B cell (primary cell): ENCODE results near the gene TBXA2R. TPM values are rescaled to one million over a fixed set of nuclear protein-coding genes. Genes with fewer than 3 reads are reported as not detected.

Source experiments
- ATAC-seq: fragments of 200-7000 bp; cut with Tn5 transposase; one replicate; pipeline ENCODE4 v1.10.0; 2021; ENCODE audit warnings: low read depth, mild to moderate bottlenecking, moderate number of reproducible peaks, moderate library complexity
- CTCF ChIA-PET: fragments of 350-600 bp; sonication (Branson Sonifier 250); formaldehyde crosslinking; loops from one replicate; lab custom pipeline; 2021; ENCODE audit warnings: antibody characterized with exemption, inconsistent platforms; lab: Charles Lee
- POLR2A ChIA-PET: fragments of 350-600 bp; sonication (Branson Sonifier 250); formaldehyde crosslinking; loops from one replicate; lab custom pipeline; 2021; ENCODE audit warnings: antibody characterized with exemption; lab: Charles Lee
- DNase-seq: peaks from one replicate; pipeline ENCODE4 v3.0.0; 2013
- H2AFZ ChIP-seq: 2 replicates; pipeline ENCODE4 v1.6.1; 2012; ENCODE audit warnings: mild to moderate bottlenecking, low read depth, low read length; ENCODE audit not compliant: insufficient read depth, poor library complexity, severe bottlenecking
- H3K27ac ChIP-seq, 2 donors: 1 replicate in 1 of 2; 2 replicates in 1 of 2; pipeline ENCODE4 v1.5.1; 2012 to 2013; ENCODE audit warnings: low read length in 2 of 2, mild to moderate bottlenecking in 2 of 2, moderate library complexity in 1 of 2
- H3K27me3 ChIP-seq, 4 experiments: fragments of 200-600 bp in 1 of 4; sonication (generic) in 1 of 4; replicated peaks in 1 of 4; 1 replicate in 2 of 4; 2 replicates in 2 of 4; pipeline versions ENCODE4 v1.6.1 to v1.7.0; 2013 to 2016; ENCODE audit warnings: low read length in 3 of 4, mild to moderate bottlenecking in 2 of 4, mixed read lengths in 1 of 4, moderate library complexity in 1 of 4; ENCODE audit not compliant: insufficient read depth in 4 of 4, control insufficient read depth in 3 of 4; ENCODE audit errors: control extremely low read depth in 1 of 4
- H3K36me3 ChIP-seq, 2 experiments: replicated peaks in 1 of 2; 1 replicate in 1 of 2; 2 replicates in 1 of 2; pipeline versions ENCODE4 v1.6.1 to v1.7.1; 2013; ENCODE audit warnings: low read length in 1 of 2; ENCODE audit not compliant: insufficient read depth in 2 of 2, control insufficient read depth in 1 of 2; ENCODE audit errors: control extremely low read depth in 1 of 2, extremely low read depth in 1 of 2
- H3K4me1 ChIP-seq, 2 donors: fragments of 200-600 bp in 1 of 2; sonication (generic) in 1 of 2; 1 replicate in 1 of 2; 2 replicates in 1 of 2; pipeline versions ENCODE4 v1.5.1 to v1.6.1; 2013 to 2017; ENCODE audit warnings: low read length in 2 of 2; ENCODE audit not compliant: control insufficient read depth in 2 of 2, insufficient read depth in 2 of 2
- H3K4me2 ChIP-seq: replicated peaks from 2 replicates; pipeline ENCODE3; 2012; ENCODE audit warnings: mild to moderate bottlenecking, low read depth, low read length; ENCODE audit not compliant: poor library complexity, severe bottlenecking
- H3K4me3 ChIP-seq, 5 experiments: fragments of 200-600 bp in 1 of 5; sonication (generic) in 1 of 5; 1 replicate in 3 of 5; 2 replicates in 2 of 5; pipeline versions ENCODE4 v1.5.1 to v1.7.0; 2011 to 2016; ENCODE audit warnings: low read length in 4 of 5, mild to moderate bottlenecking in 4 of 5, low read depth in 2 of 5, control low read depth in 1 of 5, moderate library complexity in 1 of 5; ENCODE audit not compliant: insufficient read depth in 1 of 5; ENCODE audit errors: control extremely low read depth in 1 of 5, extremely low read depth in 1 of 5
- H3K79me2 ChIP-seq: fragments of 200-600 bp; sonication (generic); one replicate; pipeline ENCODE4 v1.6.0; 2016; ENCODE audit warnings: low read length; ENCODE audit not compliant: control insufficient read depth, insufficient read depth
- H3K9ac ChIP-seq: fragments of 200-600 bp; sonication (generic); 2 replicates; pipeline ENCODE4 v1.6.1; 2017; ENCODE audit warnings: mild to moderate bottlenecking, low read length, moderate library complexity
- H3K9me3 ChIP-seq, 3 donors: one replicate each; pipeline versions ENCODE4 v1.6.1 to v1.7.1; 2013; ENCODE audit warnings: low read length in 2 of 3; ENCODE audit not compliant: control insufficient read depth in 2 of 3, insufficient read depth in 1 of 3; ENCODE audit errors: control extremely low read depth in 1 of 3
- H4K20me1 ChIP-seq: 2 replicates; pipeline ENCODE4 v1.6.0; 2012; ENCODE audit warnings: mild to moderate bottlenecking, low read length; ENCODE audit not compliant: insufficient read depth, control insufficient read depth, poor library complexity, severe bottlenecking
- H3K27ac Mint-ChIP-seq: one replicate; pipeline ENCODE4 v1.8.0; 2021; ENCODE audit warnings: mixed read lengths
- H3K27me3 Mint-ChIP-seq: one replicate; pipeline ENCODE4 v1.8.0; 2021; ENCODE audit warnings: mixed read lengths
- H3K4me1 Mint-ChIP-seq: one replicate; pipeline ENCODE4 v1.8.0; 2021; ENCODE audit warnings: mixed read lengths
- H3K4me3 Mint-ChIP-seq: one replicate; pipeline ENCODE4 v1.8.0; 2021; ENCODE audit warnings: mixed read lengths
- H3K9me3 Mint-ChIP-seq: one replicate; pipeline ENCODE4 v1.8.0; 2022; ENCODE audit warnings: mixed read lengths; ENCODE audit not compliant: insufficient read depth
- CTCF ChIP-seq: fragments of 200-600 bp; IDR thresholded peaks from one replicate; pipeline ENCODE4 v1.8.0; 2022; ENCODE audit warnings: antibody characterized with exemption, mild to moderate bottlenecking
- EZH2 ChIP-seq: IDR thresholded peaks from 2 replicates; pipeline ENCODE4 v1.6.1; 2012; ENCODE audit warnings: borderline replicate concordance, low read depth, mild to moderate bottlenecking, moderate library complexity, low read length; ENCODE audit not compliant: insufficient read depth, poor library complexity, severe bottlenecking
- WGBS: methylation state at CpG from one replicate; pipeline ENCODE4 v1.1.5; 2013; ENCODE audit warnings: missing lambda C conversion rate; ENCODE audit not compliant: insufficient coverage; 5-methylcytosine and 5-hydroxymethylcytosine counted together
- intact Hi-C: fragments of 100-400 bp; cut with micrococcal nuclease; formaldehyde crosslinking; loops from one replicate; pipeline ENCODE4 v1.10.0; 2022
- polyA minus RNA-seq: library from RNA; depleted of rRNA, polyadenylated mRNA; stranded (reverse); fragments of >200 nt; gene quantifications from 2 replicates; pipeline ENCODE4 v1.2.3, GENCODE V29; 2012
- polyA plus RNA-seq: library from polyadenylated mRNA; depleted of rRNA; stranded (reverse); fragments of >200 nt; gene quantifications from 2 replicates; pipeline ENCODE4 v1.2.3, GENCODE V29; 2012
- total RNA-seq, 2 donors: library from RNA; stranded (reverse); fragments of 120-200 nt in 1 of 2; gene quantifications; 1 replicate in 1 of 2; 2 replicates in 1 of 2; pipeline versions ENCODE4 v1.2.3 to v1.2.4, GENCODE V29; 2013 to 2022

The TBXA2R gene
- total RNA-seq (3.9 and 6.1 TPM in 2 replicates), polyA plus RNA-seq (7.9 and 8.0 TPM in 2 replicates), polyA minus RNA-seq (2.8 and 4.5 TPM in 2 replicates)
- 1.3 TPM for total RNA-seq (2013)

GRCh38 chr19:3606690-3607289 is at the start of gene TBXA2R:
TBXA2R (minus strand) TSS chr19:3606875; CDS start chr19:3600634, 6,241 bp downstream.
- Mint-ChIP-seq H3K27me3 (no peaks in the 10 kb centered on the region), H3K9me3 (no peaks in the 10 kb centered on the region), H3K4me3 (peak within 1 kb of the TSS; percentile 69), H3K4me1 (peaks cover 21% of the 10 kb centered on the region), H3K27ac (peak within 1 kb of the TSS; percentile 22)
- Histone ChIP-seq H3K4me3 (peak within 1 kb of the TSS; percentile 49 to 71 (median 65)), H2AFZ (peak within 1 kb of the TSS; percentile 84), H3K4me2 (peak within 1 kb of the TSS; percentile 97), H4K20me1 (no peaks in the 10 kb centered on the region), H3K4me1 (peaks cover 36 to 49% of the 10 kb centered on the region in 2 donors), H3K36me3 (peaks cover 0 to 11% of the 10 kb centered on the region in 2 experiments), H3K79me2 (peaks cover 7% of the 10 kb centered on the region), H3K27ac (peak within 1 kb of the TSS in 1 of 2 donors; percentile 55), H3K9ac (peak within 1 kb of the TSS; percentile 74), H3K27me3 (peaks cover 0 to 4% (median 0%) of the 10 kb centered on the region in 4 experiments), H3K9me3 (peaks cover 0 to 25% (median 0%) of the 10 kb centered on the region in 3 donors)
- 3% methylated on average over 43 of the region's 46 CpGs for WGBS
- peak; percentile 68 for DNase-seq
- CTCF ChIA-PET: interaction anchor here (0.6 kb wide), 1 partner anchor 96 kb away, joined by 4 read pairs; no protein-coding TSS in a partner anchor
- intact Hi-C loops: loop anchor here (5.0 kb wide), 1 partner anchor 49 kb away; the partner anchor contains the start of gene MFSD12
- POLR2A ChIA-PET: no interaction called here
- TF ChIP-seq CTCF (no peak), EZH2 (no peak)
- ATAC-seq: peak; percentile 63

- H3K9me3 Mint-ChIP-seq: no peaks in the 10 kb centered on the region
- H3K4me3 Mint-ChIP-seq: peak overlapping the region; percentile 23
- no peak overlapping the region for H2AFZ ChIP-seq
- no peaks in the 10 kb centered on the region for H3K27me3 Mint-ChIP-seq
- no peak overlapping the region for H3K9ac ChIP-seq
- no peak overlapping the region for H3K4me3 ChIP-seq
- peak; percentile 8 for ATAC-seq
- no peak for TF ChIP-seq CTCF
- no peak for TF ChIP-seq EZH2
- no peak overlapping the region for H3K27ac ChIP-seq
- no peaks in the 10 kb centered on the region for H3K27me3 ChIP-seq
- no peak for DNase-seq
- intact Hi-C loops: no loop called here
- ChIA-PET CTCF (interaction anchor here (0.8 to 1.0 kb wide), 4 partner anchors 18 to 111 kb away, joined by 3 to 4 read pairs (median 3); partner anchors contain the start of gene PIP5K1C), POLR2A (no interaction called here)
- no peaks in the 10 kb centered on the region for H4K20me1 ChIP-seq
- H3K4me1 ChIP-seq: peaks cover 0 to 12% of the 10 kb centered on the region in 2 donors
- peaks cover 0 to 29% of the 10 kb centered on the region in 2 experiments for H3K36me3 ChIP-seq
- H3K4me2 ChIP-seq: no peak overlapping the region
- peaks cover 7% of the 10 kb centered on the region for H3K4me1 Mint-ChIP-seq
- peaks cover 4% of the 10 kb centered on the region for H3K79me2 ChIP-seq
- WGBS: 76% methylated on average over 36 of the region's 36 CpGs
- H3K9me3 ChIP-seq: peaks cover 0 to 12% (median under 1%) of the 10 kb centered on the region in 3 donors
- peak overlapping the region; percentile 53 for H3K27ac Mint-ChIP-seq
Observed at GRCh38 chr19:3656073-3656746, 49.5 kb upstream of the TBXA2R start.
